BJ (cell line): ENCODE measurements around the gene CEP170B. TPM values are rescaled to one million over a fixed set of nuclear protein-coding genes. Genes with fewer than 3 reads are reported as not detected.

Experiments
- CTCF ChIA-PET: fragments of 350-600 bp; formaldehyde crosslinking; extraction: SDS; loops from one replicate; lab custom pipeline; 2021; ENCODE audit warnings: antibody characterized with exemption, inconsistent platforms; lab: Yijun Ruan, JAX
- POLR2A ChIA-PET: fragments of 300-600 bp; sonication (Branson Sonifier 250); formaldehyde crosslinking; extraction: SDS; loops from one replicate; lab custom pipeline; 2021; ENCODE audit warnings: antibody characterized with exemption; lab: Charles Lee
- DNase-seq: peaks from one replicate; pipeline ENCODE4 v3.0.0-alpha.2; 2011; ENCODE audit warnings: low read depth
- H3K27me3 ChIP-seq: 2 replicates; pipeline ENCODE4 v1.6.0; 2011; ENCODE audit warnings: low read length; ENCODE audit not compliant: control insufficient read depth, insufficient read depth
- H3K36me3 ChIP-seq: 2 replicates; pipeline ENCODE4 v1.5.1; 2011; ENCODE audit warnings: low read length; ENCODE audit not compliant: control insufficient read depth, insufficient read depth
- H3K4me3 ChIP-seq: 2 replicates; pipeline ENCODE4 v1.5.1; 2011; ENCODE audit warnings: low read depth, mild to moderate bottlenecking, control low read depth, low read length
- CTCF ChIP-seq: IDR thresholded peaks from 2 replicates; pipeline ENCODE4 v1.5.1; 2011; ENCODE audit warnings: low read depth, mild to moderate bottlenecking, control low read depth, inconsistent platforms, low read length, moderate library complexity; ENCODE audit not compliant: insufficient read depth
- polyA plus RNA-seq: library from polyadenylated mRNA; depleted of rRNA; stranded (reverse); fragments of >200 nt; gene quantifications from 2 replicates; pipeline ENCODE4 v1.2.3, GENCODE V29; 2011

CEP170B gene
- polyA plus RNA-seq, 1 experiment = 8.0 TPM

GRCh38 chr14:104885031-104885972, 20.2 kb downstream of the CEP170B start:
- Histone ChIP-seq H3K36me3 (peaks cover 38% of the 10 kb centered on the region), H3K4me3 (no peak overlapping the region), H3K27me3 (no peaks in the 10 kb centered on the region)
- TF ChIP-seq CTCF = no peak
- CTCF ChIA-PET = interaction anchor here (1.6 kb wide), 1 partner anchor 11 kb away, joined by 4 read pairs; no protein-coding TSS in a partner anchor
- POLR2A ChIA-PET = no interaction called here
- no peak for DNase-seq

GRCh38 chr14:104885973-104886689, 21.1 kb downstream of the CEP170B start:
- POLR2A ChIA-PET = no interaction called here
- CTCF ChIA-PET = no interaction called here
- TF ChIP-seq CTCF = no peak
- Histone ChIP-seq H3K4me3 (no peak overlapping the region), H3K27me3 (no peaks in the 10 kb centered on the region), H3K36me3 (peaks cover 33% of the 10 kb centered on the region)
- no peak for DNase-seq

GRCh38 chr14:104886690-104887622, 21.9 kb downstream of the CEP170B start:
- Histone ChIP-seq H3K27me3 (no peaks in the 10 kb centered on the region), H3K4me3 (no peak overlapping the region), H3K36me3 (peaks cover 28% of the 10 kb centered on the region)
- no peak for DNase-seq
- POLR2A ChIA-PET = no interaction called here
- TF ChIP-seq CTCF = no peak
- CTCF ChIA-PET = interaction anchor here (0.6 to 1.5 kb wide), 2 partner anchors 11 to 159 kb away, joined by 3 to 5 read pairs; no protein-coding TSS in a partner anchor

GRCh38 chr14:104887623-104888488, 22.8 kb downstream of the CEP170B start:
- no peak for TF ChIP-seq CTCF
- DNase-seq = no peak
- CTCF ChIA-PET = interaction anchor here (0.6 to 1.5 kb wide), 3 partner anchors 9 to 158 kb away, joined by 3 to 5 read pairs (median 3); no protein-coding TSS in a partner anchor
- Histone ChIP-seq H3K27me3 (no peaks in the 10 kb centered on the region), H3K4me3 (no peak overlapping the region), H3K36me3 (peaks cover 28% of the 10 kb centered on the region)
- POLR2A ChIA-PET = no interaction called here
